GM23338 (cell line): ENCODE results near the gene GRID1.

Source experiments
- CREB1 ChIP-seq: fragments of 250-450 bp; sonication (Bioruptor Pico); IDR thresholded peaks from 2 replicates; pipeline ENCODE4 v1.5.0; 2020; ENCODE audit warnings: low read depth, mild to moderate bottlenecking, moderate library complexity
- EZH2 ChIP-seq: fragments of 200-600 bp; sonication (generic); IDR thresholded peaks from one replicate; pipeline ENCODE4 v1.8.0; 2017; ENCODE audit warnings: antibody characterized with exemption, mild to moderate bottlenecking, low read depth; ENCODE audit not compliant: unreplicated experiment
- EZH2phosphoT487 ChIP-seq: fragments of 200-600 bp; sonication (generic); IDR thresholded peaks from one replicate; pipeline ENCODE4 v1.8.1; 2018; ENCODE audit warnings: antibody characterized with exemption; ENCODE audit not compliant: unreplicated experiment
- JUNB ChIP-seq: IDR thresholded peaks from one replicate; pipeline ENCODE4 v1.6.1; 2016; ENCODE audit warnings: antibody characterized with exemption; ENCODE audit not compliant: unreplicated experiment
- POLR2AphosphoS5 ChIP-seq: IDR thresholded peaks from 2 replicates; pipeline ENCODE4 v1.6.1; 2016; ENCODE audit warnings: antibody characterized with exemption, low read depth
- ZNF114 ChIP-seq: fragments of 250-450 bp; sonication (Bioruptor Pico); IDR thresholded peaks from 2 replicates; pipeline ENCODE4 v1.5.0; 2020; ENCODE audit warnings: mild to moderate bottlenecking, moderate library complexity
- TF ChIP-seq, protein P1 (sequence below), 2 experiments: fragments of 200-600 bp in 1 of 2; sonication (generic) in 1 of 2; conservative IDR thresholded peaks; 2 replicates each; pipeline versions ENCODE4 v1.5.1 to v1.6.1; 2016 to 2017; ENCODE audit warnings: antibody characterized with exemption in 2 of 2, low read depth in 2 of 2, mild to moderate bottlenecking in 2 of 2, moderate library complexity in 1 of 2
- TF ChIP-seq, protein P2 (sequence below): IDR thresholded peaks from one replicate; pipeline ENCODE4 v1.6.1; 2018; ENCODE audit warnings: antibody characterized with exemption; ENCODE audit not compliant: unreplicated experiment

DNA sequence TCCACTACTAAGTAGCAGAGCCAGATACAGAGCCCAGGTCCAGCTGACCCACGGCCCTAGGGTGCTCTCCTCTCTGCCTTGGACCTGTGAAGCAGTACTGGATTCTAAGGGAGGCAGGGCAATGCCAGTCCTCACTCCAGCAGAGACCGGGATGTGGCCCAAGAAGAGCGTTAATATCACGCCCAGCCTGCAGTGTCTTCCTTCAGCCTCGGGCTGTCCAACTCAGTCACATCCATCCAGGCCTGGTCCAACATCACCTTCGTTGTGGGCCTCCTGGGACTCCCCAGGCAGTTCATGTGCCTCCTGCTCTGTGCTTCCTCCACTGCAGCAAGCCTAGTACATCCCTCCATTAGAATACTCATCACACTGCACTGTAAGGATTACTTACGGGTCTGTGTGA lies 114.5 kb downstream of the GRID1 start:
- TF ChIP-seq, protein P1, sequence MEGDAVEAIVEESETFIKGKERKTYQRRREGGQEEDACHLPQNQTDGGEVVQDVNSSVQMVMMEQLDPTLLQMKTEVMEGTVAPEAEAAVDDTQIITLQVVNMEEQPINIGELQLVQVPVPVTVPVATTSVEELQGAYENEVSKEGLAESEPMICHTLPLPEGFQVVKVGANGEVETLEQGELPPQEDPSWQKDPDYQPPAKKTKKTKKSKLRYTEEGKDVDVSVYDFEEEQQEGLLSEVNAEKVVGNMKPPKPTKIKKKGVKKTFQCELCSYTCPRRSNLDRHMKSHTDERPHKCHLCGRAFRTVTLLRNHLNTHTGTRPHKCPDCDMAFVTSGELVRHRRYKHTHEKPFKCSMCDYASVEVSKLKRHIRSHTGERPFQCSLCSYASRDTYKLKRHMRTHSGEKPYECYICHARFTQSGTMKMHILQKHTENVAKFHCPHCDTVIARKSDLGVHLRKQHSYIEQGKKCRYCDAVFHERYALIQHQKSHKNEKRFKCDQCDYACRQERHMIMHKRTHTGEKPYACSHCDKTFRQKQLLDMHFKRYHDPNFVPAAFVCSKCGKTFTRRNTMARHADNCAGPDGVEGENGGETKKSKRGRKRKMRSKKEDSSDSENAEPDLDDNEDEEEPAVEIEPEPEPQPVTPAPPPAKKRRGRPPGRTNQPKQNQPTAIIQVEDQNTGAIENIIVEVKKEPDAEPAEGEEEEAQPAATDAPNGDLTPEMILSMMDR (conservative IDR thresholded peaks at IDR 0.05; ENCODE audit: low read depth in 2 of 2), result no peak
- no peak for TF ChIP-seq EZH2
- TF ChIP-seq CREB1 (CRISPR knock-in tag), result no peak
- TF ChIP-seq, protein P2, sequence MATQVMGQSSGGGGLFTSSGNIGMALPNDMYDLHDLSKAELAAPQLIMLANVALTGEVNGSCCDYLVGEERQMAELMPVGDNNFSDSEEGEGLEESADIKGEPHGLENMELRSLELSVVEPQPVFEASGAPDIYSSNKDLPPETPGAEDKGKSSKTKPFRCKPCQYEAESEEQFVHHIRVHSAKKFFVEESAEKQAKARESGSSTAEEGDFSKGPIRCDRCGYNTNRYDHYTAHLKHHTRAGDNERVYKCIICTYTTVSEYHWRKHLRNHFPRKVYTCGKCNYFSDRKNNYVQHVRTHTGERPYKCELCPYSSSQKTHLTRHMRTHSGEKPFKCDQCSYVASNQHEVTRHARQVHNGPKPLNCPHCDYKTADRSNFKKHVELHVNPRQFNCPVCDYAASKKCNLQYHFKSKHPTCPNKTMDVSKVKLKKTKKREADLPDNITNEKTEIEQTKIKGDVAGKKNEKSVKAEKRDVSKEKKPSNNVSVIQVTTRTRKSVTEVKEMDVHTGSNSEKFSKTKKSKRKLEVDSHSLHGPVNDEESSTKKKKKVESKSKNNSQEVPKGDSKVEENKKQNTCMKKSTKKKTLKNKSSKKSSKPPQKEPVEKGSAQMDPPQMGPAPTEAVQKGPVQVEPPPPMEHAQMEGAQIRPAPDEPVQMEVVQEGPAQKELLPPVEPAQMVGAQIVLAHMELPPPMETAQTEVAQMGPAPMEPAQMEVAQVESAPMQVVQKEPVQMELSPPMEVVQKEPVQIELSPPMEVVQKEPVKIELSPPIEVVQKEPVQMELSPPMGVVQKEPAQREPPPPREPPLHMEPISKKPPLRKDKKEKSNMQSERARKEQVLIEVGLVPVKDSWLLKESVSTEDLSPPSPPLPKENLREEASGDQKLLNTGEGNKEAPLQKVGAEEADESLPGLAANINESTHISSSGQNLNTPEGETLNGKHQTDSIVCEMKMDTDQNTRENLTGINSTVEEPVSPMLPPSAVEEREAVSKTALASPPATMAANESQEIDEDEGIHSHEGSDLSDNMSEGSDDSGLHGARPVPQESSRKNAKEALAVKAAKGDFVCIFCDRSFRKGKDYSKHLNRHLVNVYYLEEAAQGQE, result no peak
- no peak for TF ChIP-seq EZH2phosphoT487
- no peak for TF ChIP-seq POLR2AphosphoS5
- TF ChIP-seq ZNF114 (CRISPR knock-in tag), result no peak
- no peak for TF ChIP-seq JUNB
